Stimulated activated naive CD8-positive, alpha-beta T cell treated with anti-CD3 and anti-CD28 coated beads, Interleukin-15, Interleukin-2, amounts not matched to agents 100 ng/mL and 50 ng/mL, for 24 hours (primary cell): ENCODE measurements around the gene CLEC11A.
"Not testable (repeated sequence)": the region's sequence is repeated elsewhere in the genome, so short reads cannot be mapped to it uniquely, and the experiment has no call there.

Source experiments
- H3K27ac Mint-ChIP-seq: one replicate; pipeline ENCODE4 v1.8.0; 2021; ENCODE audit warnings: mild to moderate bottlenecking, mixed read lengths
- H3K27me3 Mint-ChIP-seq: one replicate; pipeline ENCODE4 v1.8.0; 2021; ENCODE audit warnings: mixed read lengths
- H3K36me3 Mint-ChIP-seq: one replicate; pipeline ENCODE4 v1.8.0; 2021; ENCODE audit warnings: low read depth, mixed read lengths
- H3K4me1 Mint-ChIP-seq: one replicate; pipeline ENCODE4 v1.8.0; 2021; ENCODE audit warnings: low read depth, mixed read lengths
- H3K4me3 Mint-ChIP-seq: one replicate; pipeline ENCODE4 v1.8.0; 2021; ENCODE audit warnings: mild to moderate bottlenecking, mixed read lengths
- H3K9me3 Mint-ChIP-seq: one replicate; pipeline ENCODE4 v1.8.0; 2021; ENCODE audit warnings: mixed read lengths

The CLEC11A gene

DNA sequence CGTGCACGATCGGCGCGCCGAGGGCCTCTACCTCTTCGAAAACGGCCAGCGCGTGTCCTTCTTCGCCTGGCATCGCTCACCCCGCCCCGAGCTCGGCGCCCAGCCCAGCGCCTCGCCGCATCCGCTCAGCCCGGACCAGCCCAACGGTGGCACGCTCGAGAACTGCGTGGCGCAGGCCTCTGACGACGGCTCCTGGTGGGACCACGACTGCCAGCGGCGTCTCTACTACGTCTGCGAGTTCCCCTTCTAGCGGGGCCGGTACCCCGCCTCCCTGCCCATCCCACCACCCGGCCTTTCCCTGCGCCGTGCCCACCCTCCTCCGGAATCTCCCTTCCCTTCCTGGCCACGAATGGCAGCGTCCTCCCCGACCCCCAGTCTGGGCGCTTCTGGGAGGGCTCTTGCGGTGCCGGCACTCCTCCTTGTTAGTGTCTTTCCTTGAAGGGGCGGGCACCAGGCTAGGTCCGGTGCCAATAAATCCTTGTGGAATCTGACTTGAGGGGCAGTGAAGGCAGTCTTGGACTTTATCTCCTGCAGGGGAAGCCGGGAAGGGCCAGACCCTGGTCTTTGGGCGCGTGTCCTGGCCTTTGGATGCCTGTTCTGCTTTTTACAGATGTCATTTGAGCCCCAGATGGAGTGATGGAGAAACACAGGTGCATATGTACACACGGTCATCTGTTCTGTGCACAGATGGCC, 2.2 kb downstream of the CLEC11A start:
- peak overlapping the region; percentile 85 for H3K4me3 Mint-ChIP-seq
- H3K4me1 Mint-ChIP-seq: peaks cover 34% of the 10 kb centered on the region
- H3K27ac Mint-ChIP-seq: peak overlapping the region; percentile 90
- H3K27me3 Mint-ChIP-seq: peaks cover 32% of the 10 kb centered on the region
- H3K36me3 Mint-ChIP-seq: no peaks in the 10 kb centered on the region
- H3K9me3 Mint-ChIP-seq: no peaks in the 10 kb centered on the region

DNA sequence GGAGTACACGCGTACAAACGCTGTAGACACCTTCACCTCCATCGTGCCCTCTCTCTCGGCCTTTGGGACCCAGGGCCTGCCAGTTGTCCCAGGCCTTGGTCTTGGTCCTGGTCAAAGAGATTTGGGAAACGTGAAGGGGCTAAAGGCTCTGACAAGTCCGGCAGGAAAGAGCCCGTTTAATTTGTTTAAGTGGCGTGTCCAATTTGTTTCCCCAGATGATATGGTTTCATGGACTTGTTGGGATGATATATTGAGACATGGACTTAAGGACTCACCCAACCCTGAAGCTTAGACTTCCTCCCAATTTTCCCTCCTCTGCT, 2.7 kb downstream of the CLEC11A start:
- Mint-ChIP-seq H3K4me1 (peaks cover 32% of the 10 kb centered on the region), H3K36me3 (no peaks in the 10 kb centered on the region), H3K27ac (peak overlapping the region; percentile 90), H3K9me3 (no peaks in the 10 kb centered on the region), H3K4me3 (peak overlapping the region; percentile 85), H3K27me3 (peaks cover 27% of the 10 kb centered on the region)

DNA sequence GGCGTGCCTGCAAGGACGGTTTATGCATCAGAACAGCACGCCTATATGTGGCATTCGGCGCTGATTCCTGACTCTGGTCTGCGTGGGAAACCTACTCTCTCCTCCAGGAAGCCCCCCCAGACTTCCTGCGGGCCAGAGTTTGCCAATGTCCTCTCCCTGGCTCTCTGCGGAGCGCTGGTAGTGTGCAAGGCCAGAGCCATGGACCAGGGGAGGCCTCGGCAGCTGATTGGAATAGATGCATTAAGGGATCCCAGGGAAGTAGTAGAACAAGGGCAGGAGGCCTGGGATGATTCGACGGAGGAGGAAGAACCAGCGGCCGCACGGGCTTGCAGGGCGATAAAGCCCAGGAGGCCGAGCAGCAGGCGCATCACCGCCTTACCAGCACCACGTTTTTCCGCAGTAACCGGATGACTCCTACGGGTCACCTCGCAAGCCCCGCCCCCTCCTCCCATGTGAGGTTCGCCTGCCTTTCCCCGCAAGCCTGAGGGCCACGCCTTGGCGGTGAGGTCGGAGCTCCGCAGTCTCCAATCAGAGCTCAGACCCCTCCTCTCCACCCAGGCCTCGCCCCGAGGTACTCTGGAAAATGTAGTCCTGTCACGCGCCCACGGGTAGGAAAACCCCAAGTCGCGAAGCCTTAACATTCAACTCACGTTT, 5.0 kb downstream of the CLEC11A start:
- Mint-ChIP-seq H3K27me3 (peaks cover 14% of the 10 kb centered on the region), H3K27ac (peak overlapping the region; percentile 89), H3K9me3 (no peaks in the 10 kb centered on the region), H3K4me1 (peaks cover 32% of the 10 kb centered on the region), H3K36me3 (no peaks in the 10 kb centered on the region), H3K4me3 (peak overlapping the region; percentile 60)

DNA sequence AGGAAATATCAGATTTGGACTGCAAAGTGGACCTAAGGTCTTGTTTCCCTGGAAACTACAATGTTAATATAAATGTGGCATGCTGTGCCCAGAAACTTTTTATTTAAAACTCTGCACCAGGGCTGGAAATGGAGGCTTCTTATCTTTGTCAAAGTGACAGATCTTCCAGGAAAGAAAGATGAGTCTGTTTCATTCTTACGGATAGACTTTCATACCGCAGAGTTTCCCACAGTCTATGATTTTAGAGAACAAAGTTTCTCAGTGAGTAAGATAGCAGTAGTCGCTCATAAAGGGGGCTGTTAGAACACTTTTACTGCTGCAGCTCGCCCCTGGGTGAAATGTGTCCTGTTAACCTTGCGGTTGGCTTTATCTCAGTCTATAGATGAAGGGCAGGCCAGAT, 6.7 kb downstream of the CLEC11A start:
- Mint-ChIP-seq H3K9me3 (no peaks in the 10 kb centered on the region), H3K27ac (no peak overlapping the region), H3K27me3 (peaks cover 15% of the 10 kb centered on the region), H3K4me1 (peaks cover 28% of the 10 kb centered on the region), H3K4me3 (no peak overlapping the region), H3K36me3 (no peaks in the 10 kb centered on the region)

DNA sequence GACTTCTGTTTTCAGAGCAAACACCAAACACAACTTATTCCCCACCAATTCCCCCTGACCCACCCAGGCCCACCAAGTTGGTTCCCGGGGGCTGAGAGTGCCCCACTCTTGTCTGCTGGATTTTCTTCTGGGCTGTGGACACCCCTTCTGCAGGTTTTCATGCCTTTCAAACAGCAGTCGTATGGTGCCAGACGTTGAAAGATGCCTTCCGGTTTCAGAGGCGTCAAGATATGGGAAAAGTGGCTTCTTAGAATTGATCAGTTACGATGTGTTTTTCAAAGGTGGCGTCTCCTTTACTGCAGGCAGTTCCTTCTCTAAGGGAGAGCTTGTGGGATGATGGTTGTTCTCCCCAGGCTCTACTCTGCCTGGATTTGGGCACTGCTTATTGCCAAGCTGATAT, 12.7 kb downstream of the CLEC11A start:
- Mint-ChIP-seq H3K36me3 (no peaks in the 10 kb centered on the region), H3K4me1 (no peaks in the 10 kb centered on the region), H3K27ac (no peak overlapping the region), H3K4me3 (no peak overlapping the region), H3K9me3 (no peaks in the 10 kb centered on the region), H3K27me3 (peaks cover 44% of the 10 kb centered on the region)

DNA sequence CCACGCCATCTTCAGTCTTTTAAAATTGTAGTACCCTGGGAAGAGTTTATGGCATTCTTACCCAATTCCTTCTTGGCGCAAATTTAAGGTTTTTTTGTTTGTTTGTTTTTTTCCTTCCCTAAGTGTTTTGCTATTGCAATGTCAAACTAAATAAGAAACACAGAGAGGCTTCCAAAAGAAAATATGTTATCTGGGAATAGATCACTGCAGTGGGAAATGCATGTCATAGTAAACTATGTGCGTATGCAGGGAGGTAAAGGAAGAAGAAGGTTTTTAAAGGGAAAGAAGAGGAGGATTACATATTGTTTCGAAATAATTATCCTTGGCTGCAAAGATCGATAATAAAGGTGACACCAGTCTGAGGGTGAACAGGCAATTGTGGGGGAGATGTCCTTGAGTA, 13.2 kb downstream of the CLEC11A start:
- Mint-ChIP-seq H3K4me1 (no peaks in the 10 kb centered on the region), H3K4me3 (no peak overlapping the region), H3K27me3 (peaks cover 45% of the 10 kb centered on the region), H3K27ac (no peak overlapping the region), H3K9me3 (no peaks in the 10 kb centered on the region), H3K36me3 (no peaks in the 10 kb centered on the region)

DNA sequence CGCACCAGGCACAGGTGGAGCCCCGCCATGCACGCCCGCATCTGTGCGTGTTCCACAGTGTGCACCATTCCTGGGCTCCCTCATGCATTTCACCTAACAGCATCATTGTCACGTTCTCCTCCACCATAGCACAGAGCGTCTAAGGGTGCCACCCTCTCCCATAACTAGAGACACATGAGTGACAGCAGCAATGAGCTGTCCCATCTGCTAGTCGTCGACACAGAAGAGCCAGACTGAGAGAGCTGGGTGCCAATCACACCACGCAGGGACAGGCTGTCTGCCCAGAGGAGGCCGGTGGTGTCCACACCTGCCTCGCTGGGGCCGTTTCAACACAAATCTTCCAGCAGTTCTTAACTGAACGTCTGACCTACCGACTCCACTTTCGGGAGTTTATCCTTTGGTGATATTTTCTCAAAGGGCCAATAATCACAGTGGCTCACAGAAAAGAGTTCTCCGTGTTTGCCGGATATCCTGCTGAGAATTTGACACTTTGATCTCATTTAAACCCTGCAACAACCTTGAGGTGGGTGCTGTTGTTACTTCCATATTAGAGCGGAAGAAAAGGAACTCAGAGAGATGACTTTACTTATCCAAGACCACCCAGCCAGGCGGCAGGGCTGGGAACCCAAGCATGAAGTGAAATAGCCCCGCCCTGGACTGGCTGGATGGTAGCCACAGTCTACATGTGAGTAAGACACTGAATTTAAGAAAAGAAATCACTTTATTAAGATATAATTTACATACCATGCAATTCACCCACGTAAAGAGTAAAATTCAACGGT, 16.2 kb downstream of the CLEC11A start:
- Mint-ChIP-seq H3K27me3 (peaks cover 46% of the 10 kb centered on the region), H3K27ac (no peak overlapping the region), H3K4me1 (no peaks in the 10 kb centered on the region), H3K9me3 (no peaks in the 10 kb centered on the region), H3K36me3 (no peaks in the 10 kb centered on the region), H3K4me3 (no peak overlapping the region)

GRCh38 chr19:50739914-50740426, 16.8 kb downstream of the CLEC11A start:
- no peak overlapping the region for H3K27ac Mint-ChIP-seq
- no peak overlapping the region for H3K4me3 Mint-ChIP-seq
- no peaks in the 10 kb centered on the region for H3K4me1 Mint-ChIP-seq
- no peaks in the 10 kb centered on the region for H3K36me3 Mint-ChIP-seq
- peaks cover 45% of the 10 kb centered on the region for H3K27me3 Mint-ChIP-seq
- no peaks in the 10 kb centered on the region for H3K9me3 Mint-ChIP-seq

DNA sequence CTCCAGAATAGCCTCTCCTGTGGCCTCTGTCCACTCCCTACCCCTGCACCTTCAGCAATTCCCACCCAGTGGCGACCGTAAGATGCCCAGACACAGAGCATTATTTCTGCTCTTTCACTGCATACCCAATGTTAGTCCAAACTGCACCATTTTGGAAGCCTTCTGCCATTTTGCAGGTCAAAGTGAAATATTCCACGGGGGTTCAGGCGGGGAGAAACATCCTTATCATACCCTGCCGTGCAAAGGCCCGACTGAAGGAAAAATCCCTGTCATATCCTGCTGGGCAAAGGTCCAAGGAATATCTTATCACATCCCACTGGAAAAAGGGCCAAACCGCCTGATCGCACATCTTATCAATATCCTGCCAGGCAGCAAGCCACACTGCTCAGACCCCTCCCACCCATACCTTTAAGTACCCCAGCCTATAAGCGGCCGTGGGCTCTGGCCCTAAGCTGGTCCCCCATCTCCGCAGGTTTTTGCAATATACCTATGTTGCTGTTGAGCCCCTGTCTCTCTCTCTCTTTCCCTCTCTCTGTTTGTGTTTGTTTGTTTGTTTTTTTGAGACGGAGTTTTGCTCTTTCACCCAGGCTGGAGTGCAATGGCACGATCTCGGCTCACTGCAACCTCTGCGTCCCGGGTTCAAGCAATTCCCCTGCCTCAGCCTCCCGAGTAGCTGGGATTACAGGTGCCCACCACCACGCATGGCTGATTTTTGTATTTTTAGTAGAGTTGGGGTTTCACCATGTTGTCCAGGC, 18.2 kb downstream of the CLEC11A start:
- H3K27ac Mint-ChIP-seq: no peak overlapping the region
- H3K27me3 Mint-ChIP-seq: peaks cover 50% of the 10 kb centered on the region
- no peaks in the 10 kb centered on the region for H3K36me3 Mint-ChIP-seq
- no peaks in the 10 kb centered on the region for H3K9me3 Mint-ChIP-seq
- H3K4me1 Mint-ChIP-seq: no peaks in the 10 kb centered on the region
- no peak overlapping the region for H3K4me3 Mint-ChIP-seq

- no peaks in the 10 kb centered on the region for H3K36me3 Mint-ChIP-seq
- H3K27ac Mint-ChIP-seq: no peak overlapping the region
- H3K4me1 Mint-ChIP-seq: no peaks in the 10 kb centered on the region
- peaks cover 44% of the 10 kb centered on the region for H3K27me3 Mint-ChIP-seq
- H3K4me3 Mint-ChIP-seq: no peak overlapping the region
- H3K9me3 Mint-ChIP-seq: no peaks in the 10 kb centered on the region
Measured at GRCh38 chr19:50743537-50743936, 20.4 kb downstream of the CLEC11A start.

GRCh38 chr19:50745221-50745620, 22.1 kb downstream of the CLEC11A start:
- H3K27me3 Mint-ChIP-seq: peaks cover 29% of the 10 kb centered on the region
- H3K4me1 Mint-ChIP-seq: no peaks in the 10 kb centered on the region
- H3K27ac Mint-ChIP-seq: no peak overlapping the region
- H3K36me3 Mint-ChIP-seq: no peaks in the 10 kb centered on the region
- H3K9me3 Mint-ChIP-seq: no peaks in the 10 kb centered on the region
- H3K4me3 Mint-ChIP-seq: no peak overlapping the region

- H3K4me3 Mint-ChIP-seq, H3K4me1 Mint-ChIP-seq, H3K9me3 Mint-ChIP-seq, H3K27ac Mint-ChIP-seq, H3K36me3 Mint-ChIP-seq: not testable (repeated sequence)
- peaks cover 16% of the 10 kb centered on the region for H3K27me3 Mint-ChIP-seq
Measured at GRCh38 chr19:50747141-50747540, 24.0 kb downstream of the CLEC11A start.

GRCh38 chr19:50749490-50749889, 26.3 kb downstream of the CLEC11A start:
- Mint-ChIP-seq H3K9me3 (no peaks in the 10 kb centered on the region), H3K4me3 (no peak overlapping the region), H3K27me3 (peaks cover 19% of the 10 kb centered on the region), H3K27ac (no peak overlapping the region), H3K4me1 (no peaks in the 10 kb centered on the region), H3K36me3 (no peaks in the 10 kb centered on the region)

DNA sequence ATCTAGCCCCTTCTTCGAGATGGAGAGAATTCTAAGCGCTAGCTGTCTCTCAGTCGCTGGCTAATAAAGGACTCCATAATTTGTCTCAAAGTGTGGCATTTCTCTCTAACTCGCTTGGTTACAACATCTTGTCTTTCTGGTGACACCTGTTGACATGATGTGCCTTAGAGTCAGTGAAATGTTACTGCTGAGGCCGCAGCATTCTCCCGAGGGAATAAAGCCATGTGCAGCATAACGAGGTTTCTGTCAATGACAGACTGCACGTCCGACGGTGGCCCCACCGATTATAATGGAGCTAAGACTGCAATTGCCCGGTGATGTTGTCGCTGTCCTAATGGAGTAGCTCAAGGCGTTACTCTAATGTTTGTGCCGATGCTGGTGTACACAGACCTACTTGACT, 26.8 kb downstream of the CLEC11A start:
- H3K36me3 Mint-ChIP-seq: no peaks in the 10 kb centered on the region
- H3K27ac Mint-ChIP-seq: no peak overlapping the region
- H3K4me1 Mint-ChIP-seq: no peaks in the 10 kb centered on the region

DNA sequence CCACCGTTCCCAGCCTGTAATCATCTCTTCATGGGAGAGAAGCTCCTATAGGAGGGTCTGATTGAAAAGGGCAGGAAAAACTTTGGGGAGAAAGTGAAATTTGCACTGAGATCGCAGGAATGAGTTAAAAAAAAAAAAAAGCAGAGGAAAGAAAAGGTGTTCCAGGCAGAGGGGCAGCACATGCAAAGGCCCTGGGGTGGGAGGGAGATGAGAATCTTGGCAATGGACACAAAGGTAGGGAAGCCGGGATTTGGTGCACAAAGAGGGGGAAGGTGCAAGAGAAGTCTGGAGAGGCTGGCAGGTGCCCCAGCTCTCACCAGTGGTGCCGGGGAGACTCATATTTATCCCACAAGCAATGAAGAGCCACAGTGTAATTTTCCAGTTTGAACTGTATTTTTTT, 30.7 kb downstream of the CLEC11A start:
- H3K4me1 Mint-ChIP-seq: no peaks in the 10 kb centered on the region
- no peaks in the 10 kb centered on the region for H3K36me3 Mint-ChIP-seq
- H3K27me3 Mint-ChIP-seq: peaks cover 9% of the 10 kb centered on the region
- H3K27ac Mint-ChIP-seq: no peak overlapping the region
- H3K4me3 Mint-ChIP-seq: no peak overlapping the region
- H3K9me3 Mint-ChIP-seq: no peaks in the 10 kb centered on the region

More for the DNA sequence above, 26.8 kb downstream of the CLEC11A start:
- Mint-ChIP-seq H3K9me3 (no peaks in the 10 kb centered on the region), H3K27me3 (peaks cover 20% of the 10 kb centered on the region), H3K4me3 (no peak overlapping the region)
